HEK293 (cell line): ENCODE measurements around the gene USP3.

Experiments used
- CTCF ChIA-PET: fragments of 350-600 bp; formaldehyde crosslinking; extraction: SDS; loops from one replicate; lab custom pipeline; 2021; ENCODE audit warnings: antibody characterized with exemption; lab: Yijun Ruan, JAX
- POLR2A ChIA-PET: fragments of 300-600 bp; formaldehyde crosslinking; extraction: SDS; loops from one replicate; lab custom pipeline; 2020; ENCODE audit warnings: antibody characterized with exemption, inconsistent platforms; lab: Yijun Ruan, JAX
- H3K27ac ChIP-seq: fragments of 200-500 bp; sonication (Bioruptor generic); 2 replicates; pipeline ENCODE4 v1.5.1; 2014; ENCODE audit warnings: low read depth, low read length, control low read depth, inconsistent platforms; ENCODE audit errors: extremely low read depth
- H3K36me3 ChIP-seq, 2 experiments: fragments of 200-500 bp in 1 of 2; sonication (Bioruptor generic) in 1 of 2; 1 replicate in 1 of 2; 2 replicates in 1 of 2; pipeline ENCODE4 v1.5.1; 2014 to 2017; ENCODE audit warnings: inconsistent platforms in 2 of 2, low read length in 2 of 2; ENCODE audit not compliant: control insufficient read depth in 2 of 2, insufficient read depth in 1 of 2
- H3K4me1 ChIP-seq: fragments of 200-500 bp; sonication (Bioruptor generic); 2 replicates; pipeline ENCODE4 v1.5.1; 2014; ENCODE audit warnings: mild to moderate bottlenecking, low read length, inconsistent platforms; ENCODE audit not compliant: control insufficient read depth, insufficient read depth
- H3K4me3 ChIP-seq: 2 replicates; pipeline ENCODE4 v1.5.1; 2011; ENCODE audit warnings: low read depth, mild to moderate bottlenecking, control low read depth, low read length, moderate library complexity
- H3K9me3 ChIP-seq: fragments of 200-500 bp; sonication (Bioruptor generic); 2 replicates; pipeline ENCODE4 v1.5.1; 2014; ENCODE audit warnings: low read depth, low read length, inconsistent platforms; ENCODE audit not compliant: control insufficient read depth, insufficient read depth
- GLIS1 ChIP-seq: fragments of 450-650 bp; formaldehyde crosslinking; IDR thresholded peaks from 2 replicates; pipeline ENCODE4 v1.5.1; 2016; ENCODE audit warnings: missing biosample characterization, missing genetic modification characterization
- OVOL3 ChIP-seq: fragments of 450-650 bp; formaldehyde crosslinking; IDR thresholded peaks from 2 replicates; pipeline ENCODE4 v1.5.1; 2016; ENCODE audit warnings: missing biosample characterization, missing genetic modification characterization
- PATZ1 ChIP-seq: fragments of 450-650 bp; formaldehyde crosslinking; IDR thresholded peaks from 2 replicates; pipeline ENCODE4 v1.5.1; 2016; ENCODE audit warnings: missing biosample characterization, missing genetic modification characterization
- PRDM1 ChIP-seq: fragments of 450-650 bp; formaldehyde crosslinking; IDR thresholded peaks from 2 replicates; pipeline ENCODE4; 2016; ENCODE audit warnings: missing biosample characterization, missing genetic modification characterization
- ZBTB21 ChIP-seq: fragments of 450-650 bp; formaldehyde crosslinking; IDR thresholded peaks from 2 replicates; pipeline ENCODE4 v1.5.1; 2017; ENCODE audit warnings: missing biosample characterization, missing genetic modification characterization
- ZFP41 ChIP-seq: fragments of 450-650 bp; formaldehyde crosslinking; IDR thresholded peaks from 2 replicates; pipeline ENCODE4 v1.5.1; 2016; ENCODE audit warnings: missing biosample characterization, missing genetic modification characterization, borderline replicate concordance
- ZNF155 ChIP-seq: fragments of 450-650 bp; formaldehyde crosslinking; IDR thresholded peaks from 2 replicates; pipeline ENCODE4 v1.5.1; 2016; ENCODE audit warnings: missing biosample characterization, missing genetic modification characterization
- ZNF18 ChIP-seq: fragments of 450-650 bp; formaldehyde crosslinking; IDR thresholded peaks from 2 replicates; pipeline ENCODE4 v1.5.1; 2016; ENCODE audit warnings: missing biosample characterization, missing genetic modification characterization
- ZNF26 ChIP-seq: fragments of 450-650 bp; formaldehyde crosslinking; IDR thresholded peaks from 2 replicates; pipeline ENCODE4 v1.5.1; 2016; ENCODE audit warnings: missing biosample characterization, missing genetic modification characterization
- ZNF280D ChIP-seq: fragments of 450-650 bp; formaldehyde crosslinking; IDR thresholded peaks from 2 replicates; pipeline ENCODE4 v1.5.1; 2016; ENCODE audit warnings: missing biosample characterization, missing genetic modification characterization
- ZNF311 ChIP-seq: fragments of 450-650 bp; formaldehyde crosslinking; IDR thresholded peaks from 2 replicates; pipeline ENCODE4 v1.5.1; 2017; ENCODE audit warnings: missing biosample characterization, missing genetic modification characterization, borderline replicate concordance
- ZNF335 ChIP-seq: fragments of 450-650 bp; formaldehyde crosslinking; conservative IDR thresholded peaks from 2 replicates; pipeline ENCODE4 v1.5.1; 2016; ENCODE audit warnings: missing biosample characterization, missing genetic modification characterization
- ZNF341 ChIP-seq: fragments of 450-650 bp; formaldehyde crosslinking; IDR thresholded peaks from 2 replicates; pipeline ENCODE4; 2016; ENCODE audit warnings: low read depth, missing biosample characterization, missing genetic modification characterization
- ZNF37A ChIP-seq: fragments of 450-650 bp; IDR thresholded peaks from 2 replicates; pipeline ENCODE4 v1.5.1; 2018; ENCODE audit warnings: missing biosample characterization, missing genetic modification characterization
- ZNF398 ChIP-seq: fragments of 450-650 bp; formaldehyde crosslinking; IDR thresholded peaks from 2 replicates; pipeline ENCODE4 v1.5.1; 2017; ENCODE audit warnings: missing biosample characterization, missing genetic modification characterization
- ZNF510 ChIP-seq: fragments of 450-650 bp; formaldehyde crosslinking; IDR thresholded peaks from 2 replicates; pipeline ENCODE4 v1.5.1; 2018; ENCODE audit warnings: mild to moderate bottlenecking, missing genetic modification characterization, missing biosample characterization; ENCODE audit not compliant: insufficient replicate concordance
- ZNF561 ChIP-seq: fragments of 450-650 bp; IDR thresholded peaks from 2 replicates; pipeline ENCODE4 v1.5.1; 2018; ENCODE audit warnings: missing biosample characterization, missing genetic modification characterization, borderline replicate concordance
- ZNF658 ChIP-seq: fragments of 450-650 bp; formaldehyde crosslinking; IDR thresholded peaks from 2 replicates; pipeline ENCODE4; 2016; ENCODE audit warnings: missing biosample characterization, missing genetic modification characterization
- ZNF777 ChIP-seq: fragments of 450-650 bp; formaldehyde crosslinking; IDR thresholded peaks from 2 replicates; pipeline ENCODE4 v1.5.1; 2017; ENCODE audit warnings: missing biosample characterization, missing genetic modification characterization, borderline replicate concordance

USP3 gene

GRCh38 chr15:63538876-63539275 is 34.5 kb downstream of the USP3 start:
- Histone ChIP-seq H3K4me1 (peaks cover 15% of the 10 kb centered on the region; the same call in 1 of the 2 replicates), H3K9me3 (no peaks in the 10 kb centered on the region), H3K4me3 (no peak overlapping the region), H3K27ac (no peak overlapping the region), H3K36me3 (peaks cover 0 to 3% of the 10 kb centered on the region in 2 experiments; a peak in 1 of 3 replicates)
- CTCF ChIA-PET, result no interaction called here
- no peak for TF ChIP-seq ZNF335
- no peak for TF ChIP-seq ZNF777 (tag by site-specific recombination)
- TF ChIP-seq ZNF37A (tag by site-specific recombination), result no peak
- no peak for TF ChIP-seq ZNF311 (tag by site-specific recombination)
- TF ChIP-seq PRDM1 (tag by site-specific recombination), result 0 out of 2 replicates have a peak, but pooled peaks have one; percentile 26
- TF ChIP-seq ZNF510 (tag by site-specific recombination), result no peak
- TF ChIP-seq ZNF155 (tag by site-specific recombination), result no peak
- no peak for TF ChIP-seq ZNF280D (tag by site-specific recombination)
- POLR2A ChIA-PET, result no interaction called here

- Histone ChIP-seq H3K4me3 (no peak overlapping the region), H3K36me3 (peaks cover 0 to 3% of the 10 kb centered on the region in 2 experiments; a peak in 1 of 3 replicates), H3K9me3 (no peaks in the 10 kb centered on the region), H3K27ac (no peak overlapping the region), H3K4me1 (peaks cover 15% of the 10 kb centered on the region; the same call in 1 of the 2 replicates)
- TF ChIP-seq ZNF341 (peak; percentile 58), PATZ1 (tag by site-specific recombination) (no peak), ZNF18 (peak; percentile 46; the same call in 1 of the 2 replicates)
- ChIA-PET CTCF (interaction anchor here (0.7 kb wide), 1 partner anchor 902 kb away, joined by 4 read pairs; no protein-coding TSS in a partner anchor), POLR2A (no interaction called here)
These were observed 35.1 kb downstream of the USP3 start for GRCh38 chr15:63539521-63539920.

- CTCF ChIA-PET, result interaction anchor here (0.7 kb wide), 1 partner anchor 903 kb away, joined by 4 read pairs; no protein-coding TSS in a partner anchor
- Histone ChIP-seq H3K27ac (no peak overlapping the region), H3K36me3 (peaks cover 0 to 3% of the 10 kb centered on the region in 2 experiments; a peak in 1 of 3 replicates), H3K4me3 (no peak overlapping the region), H3K9me3 (no peaks in the 10 kb centered on the region), H3K4me1 (peaks cover 15% of the 10 kb centered on the region; the same call in 1 of the 2 replicates)
- POLR2A ChIA-PET, result no interaction called here
- TF ChIP-seq OVOL3 (no peak), ZNF561 (tag by site-specific recombination) (no peak), ZBTB21 (tag by site-specific recombination) (no peak), ZNF18 (no peak), ZFP41 (tag by site-specific recombination) (no peak), ZNF777 (tag by site-specific recombination) (no peak), ZNF26 (tag by site-specific recombination) (no peak), ZNF398 (no peak), ZNF658 (no peak), GLIS1 (tag by site-specific recombination) (no peak)
These were observed 35.6 kb downstream of the USP3 start for GRCh38 chr15:63539998-63540397.
